Neural progenitor cell (in vitro differentiated cells): Measurements from ENCODE around the gene PPP2R2B. TPM values are rescaled to one million over a fixed set of nuclear protein-coding genes. Genes with fewer than 3 reads are reported as not detected.

ENCODE experiments used
- DNase-seq: peaks from one replicate; pipeline ENCODE4 v3.0.0-alpha.2; 2016; ENCODE audit warnings: low spot score
- H2AFZ ChIP-seq: fragments of 200-600 bp; sonication (generic); replicated peaks from 2 replicates; pipeline ENCODE4 v1.6.1; 2016; ENCODE audit warnings: antibody characterized with exemption
- H3F3A ChIP-seq: fragments of 200-600 bp; sonication (generic); 2 replicates; pipeline ENCODE4 v1.6.1; 2016; ENCODE audit warnings: antibody characterized with exemption, low read depth
- H3K27ac ChIP-seq: fragments of 200-600 bp; sonication (generic); 2 replicates; pipeline ENCODE4 v1.5.1; 2016; ENCODE audit warnings: mild to moderate bottlenecking
- H3K27me3 ChIP-seq: fragments of 200-600 bp; sonication (generic); 2 replicates; pipeline ENCODE4 v1.6.1; 2016; ENCODE audit warnings: mild to moderate bottlenecking, moderate library complexity
- H3K36me3 ChIP-seq: fragments of 200-600 bp; sonication (generic); 2 replicates; pipeline ENCODE4 v1.5.1; 2016
- H3K4me1 ChIP-seq: fragments of 200-600 bp; sonication (generic); 2 replicates; pipeline ENCODE4 v1.6.1; 2016; ENCODE audit warnings: mixed run types
- H3K4me2 ChIP-seq: fragments of 200-600 bp; sonication (generic); 2 replicates; pipeline ENCODE4 v1.6.1; 2016
- H3K4me3 ChIP-seq: fragments of 200-600 bp; sonication (generic); 2 replicates; pipeline ENCODE4 v1.5.1; 2016
- H3K79me2 ChIP-seq: fragments of 200-600 bp; sonication (generic); 2 replicates; pipeline ENCODE4 v1.6.1; 2016; ENCODE audit warnings: low read depth
- H3K9ac ChIP-seq: fragments of 200-600 bp; sonication (generic); 2 replicates; pipeline ENCODE4 v1.6.1; 2016
- H3K9me3 ChIP-seq: fragments of 200-600 bp; sonication (generic); 2 replicates; pipeline ENCODE4 v1.5.1; 2016; ENCODE audit warnings: low read depth
- H4K20me1 ChIP-seq: fragments of 200-600 bp; sonication (generic); 2 replicates; pipeline ENCODE4 v1.6.1; 2016; ENCODE audit warnings: low read depth
- H3K27ac Mint-ChIP-seq: 3 replicates; pipeline ENCODE4 v1.8.0; 2021; ENCODE audit warnings: mixed read lengths
- H3K27me3 Mint-ChIP-seq: 2 replicates; pipeline ENCODE4 v1.8.0; 2022; ENCODE audit warnings: low read depth, mild to moderate bottlenecking, inconsistent platforms, moderate library complexity, mixed read lengths; ENCODE audit not compliant: insufficient read depth
- H3K36me3 Mint-ChIP-seq: 3 replicates; pipeline ENCODE4 v1.8.0; 2021; ENCODE audit warnings: mixed read lengths
- H3K4me1 Mint-ChIP-seq: 3 replicates; pipeline ENCODE4 v1.8.0; 2021; ENCODE audit warnings: mixed read lengths
- H3K4me3 Mint-ChIP-seq: 3 replicates; pipeline ENCODE4 v1.8.0; 2021; ENCODE audit warnings: mild to moderate bottlenecking, moderate library complexity, mixed read lengths
- H3K9me3 Mint-ChIP-seq: 3 replicates; pipeline ENCODE4 v1.8.0; 2020; ENCODE audit warnings: mixed read lengths
- EZH2 ChIP-seq: fragments of 200-600 bp; sonication (generic); IDR thresholded peaks from 2 replicates; pipeline ENCODE4 v1.6.1; 2017; ENCODE audit warnings: antibody characterized with exemption, mild to moderate bottlenecking, moderate library complexity
- EZH2phosphoT487 ChIP-seq: fragments of 200-600 bp; sonication (generic); IDR thresholded peaks from 2 replicates; pipeline ENCODE4 v1.6.1; 2017; ENCODE audit warnings: antibody characterized with exemption
- total RNA-seq: library from RNA; depleted of rRNA; stranded (reverse); fragments of >200 nt; gene quantifications from 2 replicates; pipeline ENCODE4 v1.2.3, GENCODE V29; 2015; ENCODE audit warnings: low replicate concordance
- TF ChIP-seq, protein P1 (sequence below): fragments of 200-600 bp; sonication (generic); IDR thresholded peaks from 2 replicates; pipeline ENCODE4 v1.5.1; 2017; ENCODE audit warnings: antibody characterized with exemption, mild to moderate bottlenecking

PPP2R2B gene
- total RNA-seq, 1 donor from 2014 or later: 26.6 TPM

DNA sequence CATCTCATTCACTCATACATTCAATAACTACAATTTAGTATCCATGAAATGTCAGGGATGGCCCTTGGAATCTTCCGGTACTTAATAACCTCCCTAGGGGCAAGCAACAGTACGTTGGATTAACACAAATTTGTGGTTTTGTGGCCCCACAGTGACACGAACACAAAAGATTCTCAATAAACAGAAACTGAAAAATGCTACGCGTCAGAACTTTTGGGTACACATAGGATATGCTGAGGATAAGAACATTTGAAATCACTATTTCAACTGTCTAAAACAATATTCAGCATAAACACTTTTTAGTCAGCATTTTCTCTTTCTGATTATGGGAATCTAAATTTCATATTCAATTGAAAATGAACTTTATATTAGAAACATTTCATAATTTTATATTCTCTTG, 255.5 kb downstream of the PPP2R2B start:
- H3K27me3 ChIP-seq: no peaks in the 10 kb centered on the region
- Mint-ChIP-seq H3K36me3 (no peaks in the 10 kb centered on the region), H3K4me3 (no peak overlapping the region), H3K9me3 (peaks cover 2% of the 10 kb centered on the region), H3K27me3 (peaks cover 7% of the 10 kb centered on the region), H3K4me1 (peaks cover 31% of the 10 kb centered on the region), H3K27ac (no peak overlapping the region)
- no peaks in the 10 kb centered on the region for H3K9me3 ChIP-seq
- peaks cover 13% of the 10 kb centered on the region for H3F3A ChIP-seq
- no peak overlapping the region for H3K9ac ChIP-seq
- no peaks in the 10 kb centered on the region for H3K79me2 ChIP-seq
- no peaks in the 10 kb centered on the region for H3K36me3 ChIP-seq
- peaks cover 7% of the 10 kb centered on the region for H4K20me1 ChIP-seq
- no peak overlapping the region for H3K27ac ChIP-seq
- DNase-seq: no peak
- H3K4me2 ChIP-seq: no peak overlapping the region
- no peak overlapping the region for H3K4me3 ChIP-seq
- TF ChIP-seq, protein P1, sequence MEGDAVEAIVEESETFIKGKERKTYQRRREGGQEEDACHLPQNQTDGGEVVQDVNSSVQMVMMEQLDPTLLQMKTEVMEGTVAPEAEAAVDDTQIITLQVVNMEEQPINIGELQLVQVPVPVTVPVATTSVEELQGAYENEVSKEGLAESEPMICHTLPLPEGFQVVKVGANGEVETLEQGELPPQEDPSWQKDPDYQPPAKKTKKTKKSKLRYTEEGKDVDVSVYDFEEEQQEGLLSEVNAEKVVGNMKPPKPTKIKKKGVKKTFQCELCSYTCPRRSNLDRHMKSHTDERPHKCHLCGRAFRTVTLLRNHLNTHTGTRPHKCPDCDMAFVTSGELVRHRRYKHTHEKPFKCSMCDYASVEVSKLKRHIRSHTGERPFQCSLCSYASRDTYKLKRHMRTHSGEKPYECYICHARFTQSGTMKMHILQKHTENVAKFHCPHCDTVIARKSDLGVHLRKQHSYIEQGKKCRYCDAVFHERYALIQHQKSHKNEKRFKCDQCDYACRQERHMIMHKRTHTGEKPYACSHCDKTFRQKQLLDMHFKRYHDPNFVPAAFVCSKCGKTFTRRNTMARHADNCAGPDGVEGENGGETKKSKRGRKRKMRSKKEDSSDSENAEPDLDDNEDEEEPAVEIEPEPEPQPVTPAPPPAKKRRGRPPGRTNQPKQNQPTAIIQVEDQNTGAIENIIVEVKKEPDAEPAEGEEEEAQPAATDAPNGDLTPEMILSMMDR: no peak
- TF ChIP-seq EZH2phosphoT487: no peak
- TF ChIP-seq EZH2: no peak
- no peak overlapping the region for H2AFZ ChIP-seq
- peaks cover 17% of the 10 kb centered on the region for H3K4me1 ChIP-seq

GRCh38 chr5:146622391-146622790, 256.2 kb downstream of the PPP2R2B start:
- Histone ChIP-seq H3K4me2 (no peak overlapping the region), H3K79me2 (no peaks in the 10 kb centered on the region), H3K27me3 (no peaks in the 10 kb centered on the region), H3K9me3 (no peaks in the 10 kb centered on the region), H3K4me3 (no peak overlapping the region), H3K9ac (no peak overlapping the region), H3K36me3 (no peaks in the 10 kb centered on the region), H4K20me1 (peaks cover 7% of the 10 kb centered on the region), H3K4me1 (peaks cover 17% of the 10 kb centered on the region), H3K27ac (no peak overlapping the region), H2AFZ (no peak overlapping the region), H3F3A (peaks cover 13% of the 10 kb centered on the region)
- Mint-ChIP-seq H3K27ac (no peak overlapping the region), H3K9me3 (peaks cover 2% of the 10 kb centered on the region), H3K36me3 (no peaks in the 10 kb centered on the region), H3K4me1 (peaks cover 31% of the 10 kb centered on the region), H3K4me3 (no peak overlapping the region), H3K27me3 (peaks cover 10% of the 10 kb centered on the region)
- TF ChIP-seq, protein P1: peak; percentile 52
- TF ChIP-seq EZH2phosphoT487 (no peak), EZH2 (no peak)
- no peak for DNase-seq

- Mint-ChIP-seq H3K36me3 (no peaks in the 10 kb centered on the region), H3K9me3 (peaks cover 8% of the 10 kb centered on the region), H3K27me3 (peaks cover 11% of the 10 kb centered on the region), H3K4me1 (peaks cover 31% of the 10 kb centered on the region), H3K4me3 (peak overlapping the region; percentile 69), H3K27ac (peak overlapping the region; percentile 64)
- peaks cover 17% of the 10 kb centered on the region for H3K4me1 ChIP-seq
- no peak overlapping the region for H2AFZ ChIP-seq
- DNase-seq: peak; percentile 63
- peak overlapping the region; percentile 64 for H3K4me2 ChIP-seq
- H3K9ac ChIP-seq: no peak overlapping the region
- peaks cover 5% of the 10 kb centered on the region for H3K9me3 ChIP-seq
- H3K4me3 ChIP-seq: no peak overlapping the region
- H3F3A ChIP-seq: peaks cover 13% of the 10 kb centered on the region
- TF ChIP-seq EZH2phosphoT487 (no peak), EZH2 (no peak)
- TF ChIP-seq, protein P1: no peak
- H3K79me2 ChIP-seq: no peaks in the 10 kb centered on the region
- no peak overlapping the region for H3K27ac ChIP-seq
- H3K27me3 ChIP-seq: no peaks in the 10 kb centered on the region
- no peaks in the 10 kb centered on the region for H3K36me3 ChIP-seq
- H4K20me1 ChIP-seq: peaks cover 7% of the 10 kb centered on the region
Measured at GRCh38 chr5:146620669-146621051, 257.9 kb downstream of the PPP2R2B start.
